HG02571 (cell line): ENCODE results near the gene AGPAT4.
"Not testable (repeated sequence)": the region's sequence is repeated elsewhere in the genome, so short reads cannot be mapped to it uniquely, and the experiment has no call there.

Experiments used
- ATAC-seq: cut with Tn5 transposase; IDR thresholded peaks from one replicate; pipeline ENCODE4 v1.9.1; 2021; ENCODE audit warnings: mild to moderate bottlenecking, moderate library complexity; ENCODE audit not compliant: unreplicated experiment

Gene AGPAT4, protein sequence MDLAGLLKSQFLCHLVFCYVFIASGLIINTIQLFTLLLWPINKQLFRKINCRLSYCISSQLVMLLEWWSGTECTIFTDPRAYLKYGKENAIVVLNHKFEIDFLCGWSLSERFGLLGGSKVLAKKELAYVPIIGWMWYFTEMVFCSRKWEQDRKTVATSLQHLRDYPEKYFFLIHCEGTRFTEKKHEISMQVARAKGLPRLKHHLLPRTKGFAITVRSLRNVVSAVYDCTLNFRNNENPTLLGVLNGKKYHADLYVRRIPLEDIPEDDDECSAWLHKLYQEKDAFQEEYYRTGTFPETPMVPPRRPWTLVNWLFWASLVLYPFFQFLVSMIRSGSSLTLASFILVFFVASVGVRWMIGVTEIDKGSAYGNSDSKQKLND

DNA sequence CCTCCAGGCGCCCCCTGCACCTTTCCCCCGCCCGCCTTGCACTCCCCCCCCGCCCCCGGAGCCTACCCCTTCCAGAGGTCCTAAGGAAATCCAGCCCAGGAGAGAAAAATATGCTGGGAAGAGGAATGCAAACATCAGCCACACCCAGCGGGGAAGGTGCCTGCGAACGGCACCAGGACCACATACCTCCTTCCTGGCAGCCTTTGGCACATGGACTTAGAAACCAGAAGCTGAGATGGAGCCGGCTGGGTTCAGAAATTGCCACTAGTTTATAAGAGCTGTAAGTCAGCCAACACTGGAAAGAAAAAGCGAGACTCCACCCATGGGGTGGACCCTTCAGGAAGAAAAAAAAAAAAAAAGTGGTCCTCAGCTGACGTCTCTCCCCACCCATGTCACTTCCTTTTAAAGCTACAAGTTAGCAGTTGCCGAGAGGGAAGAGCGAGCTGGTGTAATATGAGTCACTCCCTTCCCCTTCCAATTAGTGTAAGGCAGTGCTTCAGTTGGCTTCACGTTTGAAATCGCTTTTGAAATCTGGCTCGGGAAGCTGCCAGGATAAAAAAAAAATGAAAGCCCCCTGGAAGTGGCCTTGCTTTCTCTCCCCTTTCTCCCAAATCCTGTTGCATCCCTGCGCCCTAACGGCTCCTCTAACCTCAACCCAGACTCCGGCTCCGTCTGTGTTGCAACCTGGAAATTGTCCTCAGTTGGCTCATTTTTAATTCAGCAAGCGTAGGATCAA, at the start of gene AGPAT4:
Gene AGPAT4, minus strand, starts transcription at position 310 of the 736 bp plus-strand sequence. CDS start 41,848 bp downstream, outside the sequence.
- peak; percentile 98 for ATAC-seq

DNA sequence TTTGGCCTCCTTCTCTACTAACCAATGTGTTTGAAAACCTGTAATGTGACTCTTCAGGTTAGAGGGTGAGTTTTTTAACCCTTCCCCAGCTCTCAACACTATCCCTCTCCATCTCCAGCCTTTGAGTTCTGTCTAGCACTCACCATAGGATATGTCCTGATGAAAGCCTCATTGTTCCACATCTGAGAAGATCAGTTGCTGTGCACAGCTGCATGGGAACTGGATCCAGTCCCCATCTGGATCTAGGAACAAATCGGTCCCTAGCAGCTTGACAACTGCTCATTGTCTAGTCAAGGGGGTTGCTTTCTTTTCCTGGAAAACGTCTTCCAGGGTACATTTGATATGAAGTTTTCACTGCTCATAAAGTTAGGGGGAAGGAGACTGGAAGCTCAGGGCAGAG, 45.4 kb upstream of the AGPAT4 start:
- ATAC-seq = no peak

DNA sequence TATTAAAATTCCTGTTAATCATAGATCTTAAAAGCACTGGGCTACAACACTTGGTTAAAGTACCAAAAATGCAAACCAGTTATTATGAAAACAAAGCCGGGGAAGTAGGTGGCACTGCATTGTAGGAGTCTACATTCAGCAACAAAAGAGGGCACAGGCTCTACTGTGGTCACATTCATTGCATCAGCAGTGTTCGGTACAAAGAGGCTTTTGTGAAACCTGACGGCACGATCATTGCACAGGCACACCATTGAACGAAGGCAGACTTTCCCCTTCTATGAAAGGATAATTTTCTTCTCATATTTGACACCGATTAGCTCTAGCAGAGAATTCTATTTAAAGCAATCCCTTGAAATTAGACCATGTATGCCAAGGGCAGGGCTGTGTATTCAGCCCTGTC, 44.6 kb upstream of the AGPAT4 start:
- no peak for ATAC-seq

DNA sequence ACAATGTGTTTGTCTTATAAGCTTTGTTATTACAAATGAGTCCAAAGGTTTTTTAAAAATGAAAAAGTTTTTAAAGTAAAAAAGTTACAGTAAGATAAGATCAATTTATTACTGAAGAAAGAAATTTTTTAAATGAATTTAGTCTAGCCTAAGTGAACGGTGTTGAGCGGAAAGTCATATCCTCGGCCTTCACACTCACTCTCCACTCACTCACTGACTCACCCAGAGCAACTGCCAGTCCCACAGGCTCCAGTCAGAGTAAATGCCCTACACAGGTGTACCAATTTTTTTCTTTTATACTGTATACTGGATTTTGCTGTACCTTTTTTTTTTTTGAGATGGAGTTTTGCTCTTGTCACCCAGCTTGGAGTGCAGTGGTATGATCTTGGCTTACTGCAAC, 42.7 kb upstream of the AGPAT4 start:
- no peak for ATAC-seq

DNA sequence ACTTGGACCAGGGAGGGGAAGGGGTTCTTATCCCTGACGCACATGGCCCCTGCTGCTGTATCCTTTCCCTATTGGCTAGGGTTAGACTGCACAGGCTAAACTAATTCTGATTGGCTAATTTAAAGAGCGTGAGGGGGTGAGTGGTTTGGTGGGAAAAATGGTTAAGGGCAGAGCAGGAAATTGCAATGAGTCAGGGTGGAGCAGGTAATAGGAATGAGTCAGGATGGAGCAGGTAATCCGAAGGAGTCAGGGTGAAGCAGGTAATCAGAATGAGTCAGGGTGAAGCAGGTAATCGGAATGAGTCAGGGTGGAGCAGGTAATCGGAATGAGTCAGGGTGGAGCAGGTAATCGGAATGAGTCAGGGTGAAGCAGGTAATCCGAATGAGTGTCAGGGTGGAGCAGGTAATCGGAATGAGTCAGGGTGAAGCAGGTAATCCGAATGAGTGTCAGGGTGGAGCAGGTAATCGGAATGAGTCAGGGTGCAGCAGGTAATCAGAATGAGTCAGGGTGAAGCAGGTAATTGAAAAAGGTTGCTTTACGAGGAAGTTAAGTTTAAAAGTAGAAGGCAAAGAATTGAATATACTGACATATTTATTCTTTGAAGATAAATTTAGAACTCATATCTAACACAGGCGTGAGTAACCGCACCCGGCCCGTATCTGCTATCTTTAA, 41.5 kb upstream of the AGPAT4 start:
- ATAC-seq = not testable (repeated sequence)

DNA sequence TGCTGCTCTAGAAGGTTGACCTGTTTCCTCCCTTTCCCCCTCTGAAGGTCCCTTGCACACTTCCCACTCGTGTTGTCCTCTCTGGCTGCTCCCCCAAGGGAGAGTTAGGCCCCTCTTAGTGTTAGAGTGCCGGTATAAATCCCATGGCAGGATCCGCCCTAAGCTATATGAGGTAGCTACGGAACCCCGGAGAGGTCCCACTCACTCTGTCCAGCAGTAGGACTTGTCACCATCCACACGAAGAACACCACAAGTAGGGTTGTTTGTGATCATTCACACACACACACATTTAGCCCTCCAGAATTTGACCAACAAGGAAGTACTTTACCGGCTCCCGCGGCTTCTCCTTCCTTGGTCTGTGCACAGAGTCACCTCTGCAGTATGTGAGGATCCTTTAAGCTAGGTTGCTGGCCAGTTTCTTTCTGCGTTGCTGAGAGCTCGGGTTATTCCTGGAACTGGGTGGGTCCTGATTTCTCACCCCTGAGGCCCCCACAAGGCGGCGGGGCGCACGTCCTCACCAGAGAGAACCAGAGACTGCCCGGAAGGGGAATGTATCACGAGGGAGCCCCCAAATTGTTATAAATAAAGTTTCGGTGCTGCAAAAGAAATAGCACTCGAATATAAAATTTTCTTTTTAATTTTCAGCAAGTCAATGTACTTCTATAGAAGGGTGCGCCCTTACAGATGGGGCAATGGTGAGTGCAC, 40.8 kb upstream of the AGPAT4 start:
- ATAC-seq = not testable (repeated sequence)

DNA sequence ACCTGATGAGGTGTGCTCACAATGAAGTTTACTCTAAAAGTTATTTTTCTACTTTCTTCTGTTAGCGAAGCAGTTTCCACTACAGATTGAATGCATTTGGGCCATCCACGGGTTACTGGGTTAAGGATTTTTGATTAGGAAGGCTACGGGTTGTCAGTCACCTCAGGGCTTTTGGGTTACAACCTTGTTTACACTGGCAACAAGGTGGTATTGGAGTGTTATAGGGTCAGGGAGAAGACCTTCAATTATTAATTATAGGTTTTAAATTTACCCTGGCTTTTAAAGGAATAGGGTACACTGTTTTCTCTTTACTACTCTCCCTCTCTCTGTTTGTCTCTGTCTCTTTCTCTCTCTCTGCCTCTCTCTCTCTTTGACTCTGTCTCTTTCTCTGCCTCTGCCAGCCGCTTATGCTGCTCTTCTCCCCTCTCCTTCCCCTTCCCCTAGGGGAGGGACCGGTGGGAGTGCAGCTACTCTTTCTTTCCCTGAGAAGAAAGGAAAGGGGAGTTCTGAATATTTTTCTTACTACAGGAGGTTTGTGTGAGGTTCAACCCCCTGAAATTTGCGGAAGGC, 40.2 kb upstream of the AGPAT4 start:
- ATAC-seq = no peak

DNA sequence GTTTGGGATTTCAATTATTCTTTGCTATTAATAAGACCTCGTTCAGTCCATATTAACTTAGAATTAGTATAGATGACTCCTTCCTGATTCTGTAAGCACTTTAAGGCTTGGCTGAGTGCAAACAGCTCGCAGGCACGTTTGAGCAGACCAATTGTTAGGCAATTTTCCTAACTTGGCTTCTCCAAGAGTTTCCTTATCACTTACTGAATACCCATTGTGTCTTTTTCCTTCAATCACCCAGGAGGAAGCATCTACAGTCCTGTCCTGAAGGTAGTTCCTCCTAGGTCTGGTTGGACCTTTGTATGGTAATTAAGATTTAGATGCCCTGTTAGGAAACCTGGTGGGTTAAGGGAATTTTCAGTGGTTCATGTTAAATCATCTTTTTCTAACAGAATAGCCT, 39.6 kb upstream of the AGPAT4 start:
- not testable (repeated sequence) for ATAC-seq

DNA sequence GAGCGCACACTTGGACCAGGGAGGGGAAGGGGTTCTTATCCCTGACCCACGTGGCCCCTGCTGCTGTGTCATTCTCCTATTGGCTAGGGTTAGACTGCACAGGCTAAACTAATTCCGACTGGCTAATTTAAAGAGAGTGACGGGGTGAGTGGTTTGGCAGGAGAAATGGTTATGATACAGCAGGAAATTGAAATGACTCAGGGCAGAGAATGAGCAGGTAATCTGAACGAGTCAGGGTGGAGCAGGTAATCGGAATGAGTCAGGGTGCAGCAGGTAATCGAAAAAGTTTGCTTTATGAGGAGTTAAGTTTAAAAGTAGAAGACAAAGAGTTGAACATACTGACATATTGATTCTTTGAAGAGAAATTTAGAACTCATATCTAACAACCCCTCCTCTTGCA, 35.9 kb upstream of the AGPAT4 start:
- ATAC-seq = not testable (repeated sequence)

DNA sequence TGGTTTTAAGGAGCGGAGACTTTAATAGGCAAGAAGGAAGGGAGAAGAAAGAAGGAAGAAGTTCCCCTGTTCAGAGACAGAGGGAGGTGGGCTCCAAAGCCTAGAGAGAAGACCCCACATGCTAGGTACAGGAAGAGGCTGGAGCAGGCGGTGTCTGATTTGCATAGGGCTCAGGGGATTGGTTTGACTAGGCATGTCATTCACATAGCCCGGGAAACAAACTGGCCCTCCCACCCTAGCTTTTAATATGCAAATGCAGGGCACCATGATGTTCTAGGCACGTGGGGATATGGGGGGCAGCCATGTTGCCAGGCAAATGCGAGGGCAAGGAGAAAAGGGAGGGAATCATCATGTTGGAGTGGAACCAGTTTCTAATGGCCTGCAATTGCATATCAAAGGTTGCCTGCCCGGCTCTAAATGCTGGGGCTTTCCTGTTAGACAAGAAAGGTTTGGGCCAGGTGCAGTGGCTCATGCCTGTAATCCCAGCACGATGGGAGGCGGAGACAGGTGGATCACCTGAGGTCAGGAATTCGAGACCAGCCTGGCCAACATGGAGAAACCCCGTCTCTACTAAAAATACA, 34.3 kb upstream of the AGPAT4 start:
- no peak for ATAC-seq

DNA sequence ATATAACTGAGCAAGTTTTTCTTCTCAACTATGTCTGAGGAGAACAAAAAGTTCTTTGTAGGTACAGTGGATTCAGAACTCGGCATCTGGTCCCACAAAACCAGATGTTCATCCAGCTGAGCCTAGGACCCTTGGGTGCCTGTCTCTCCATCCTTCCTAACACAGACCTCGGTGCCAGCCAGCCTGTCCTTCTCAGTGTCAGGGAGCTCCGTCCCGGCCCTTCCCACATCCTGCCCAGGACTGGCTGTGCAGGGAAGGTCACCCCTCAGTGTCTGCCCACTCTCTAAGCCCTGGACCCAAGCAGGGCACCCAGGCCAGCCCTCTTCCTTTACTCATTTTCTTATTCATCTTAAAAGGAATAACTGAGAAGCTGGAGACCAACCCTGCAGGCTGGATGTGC, 32.0 kb upstream of the AGPAT4 start:
- ATAC-seq = no peak

DNA sequence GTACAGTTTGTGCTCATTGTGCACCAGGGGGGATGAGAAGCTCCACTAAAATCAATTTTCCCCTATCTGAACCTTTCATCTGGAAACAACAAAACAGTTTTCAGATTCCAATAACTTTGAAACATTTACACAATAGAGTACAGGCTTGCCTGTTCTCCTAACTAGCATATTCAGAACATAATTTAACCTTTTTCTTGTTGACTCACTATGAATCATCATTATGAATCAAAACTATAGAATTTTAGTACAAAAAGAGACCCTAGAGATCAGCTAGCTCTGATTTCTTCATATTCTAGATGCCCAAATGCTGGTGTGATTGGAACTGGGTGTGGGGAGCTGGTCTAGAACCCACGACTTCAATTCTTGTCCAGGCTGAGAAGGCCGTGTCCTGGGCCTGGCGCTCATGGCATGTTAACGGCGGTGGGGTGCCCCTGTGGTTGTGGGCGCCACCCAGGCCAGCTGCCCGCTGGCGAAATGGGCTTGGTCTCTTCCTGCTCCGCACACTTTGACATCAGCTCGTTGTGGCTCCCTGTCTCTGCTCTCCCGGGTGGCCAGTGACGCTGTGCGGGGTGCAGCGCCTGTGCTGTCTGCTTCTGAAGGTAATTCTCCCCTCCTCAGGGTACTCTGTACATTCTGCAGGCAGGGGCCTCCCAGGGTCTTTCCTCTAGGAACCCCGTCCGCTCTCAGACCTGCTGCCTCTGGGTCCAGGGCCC, 29.9 kb upstream of the AGPAT4 start:
- ATAC-seq = no peak

DNA sequence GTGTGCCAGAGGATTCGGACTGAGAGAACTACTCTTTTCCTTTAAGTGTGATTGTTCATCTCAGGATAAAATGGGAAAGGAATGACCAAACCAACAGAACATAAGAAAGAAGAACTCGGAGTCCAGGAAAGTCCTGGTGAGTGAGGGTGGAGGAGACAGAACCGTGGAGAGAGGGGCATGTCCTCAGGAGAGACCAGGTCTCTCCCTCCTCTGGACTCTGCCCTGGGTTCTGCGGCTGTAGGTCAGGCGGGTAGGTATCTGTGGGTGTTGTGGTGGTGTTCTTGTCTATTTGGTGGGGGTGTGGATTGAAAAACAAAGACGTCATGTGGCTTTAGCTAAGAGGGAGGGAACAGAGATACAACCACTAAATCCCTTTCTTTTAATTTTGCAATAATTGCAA, 29.1 kb upstream of the AGPAT4 start:
- no peak for ATAC-seq

DNA sequence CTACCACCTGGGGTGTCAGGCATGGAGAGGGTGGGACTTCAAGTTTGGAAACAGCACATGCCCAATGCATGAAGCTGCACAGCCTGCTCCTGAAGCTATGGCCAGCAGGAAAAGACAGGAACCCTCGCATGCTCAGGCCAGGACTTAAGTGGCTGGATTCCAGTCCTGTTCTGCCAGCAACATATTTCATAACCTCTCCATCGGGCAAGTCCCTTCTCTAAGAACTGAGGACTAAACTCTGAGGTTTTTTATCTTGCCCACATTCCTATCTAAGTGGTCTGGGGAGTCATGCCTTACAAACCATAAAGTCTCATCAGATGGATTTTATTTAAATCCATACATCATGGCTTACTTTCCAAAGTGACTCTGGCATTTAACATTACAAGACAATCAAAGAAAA, 27.5 kb upstream of the AGPAT4 start:
- ATAC-seq = no peak

DNA sequence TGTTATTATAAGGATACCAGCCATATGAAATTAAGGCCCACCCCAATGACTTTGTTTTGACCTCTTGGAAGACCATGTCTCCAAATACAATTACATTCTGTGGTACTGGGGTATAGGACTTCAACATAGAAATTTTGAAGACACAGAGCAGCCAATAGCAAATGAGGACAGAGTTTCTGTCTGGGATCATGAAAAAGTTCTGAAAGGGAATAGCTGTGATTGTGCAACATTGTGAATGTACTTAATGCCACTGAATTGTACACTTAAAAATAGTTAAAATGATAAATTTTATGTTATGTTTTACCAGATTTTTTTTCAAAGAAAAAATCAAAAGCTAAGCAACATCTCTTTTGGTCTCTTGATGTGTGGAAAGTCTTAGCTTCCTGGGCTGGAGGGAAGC, 27.0 kb upstream of the AGPAT4 start:
- no peak for ATAC-seq

DNA sequence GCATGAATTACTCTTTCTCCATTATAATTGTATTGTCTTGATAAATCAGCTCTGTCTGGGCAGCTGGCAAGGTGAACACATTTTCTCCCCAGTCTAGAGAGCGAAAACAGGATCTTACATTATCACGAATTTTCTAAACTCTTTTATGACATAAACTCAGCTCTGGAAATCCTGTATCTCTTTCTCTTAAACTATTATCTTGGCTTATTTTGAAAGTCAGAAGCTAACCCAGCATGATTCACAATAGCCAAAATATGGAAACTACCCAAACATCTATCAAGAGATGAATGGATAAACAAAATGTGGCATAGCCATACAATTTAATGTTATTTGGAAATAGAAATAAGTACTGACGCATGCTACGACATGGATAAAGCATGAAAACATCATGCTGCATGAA, 25.9 kb upstream of the AGPAT4 start:
- no peak for ATAC-seq

DNA sequence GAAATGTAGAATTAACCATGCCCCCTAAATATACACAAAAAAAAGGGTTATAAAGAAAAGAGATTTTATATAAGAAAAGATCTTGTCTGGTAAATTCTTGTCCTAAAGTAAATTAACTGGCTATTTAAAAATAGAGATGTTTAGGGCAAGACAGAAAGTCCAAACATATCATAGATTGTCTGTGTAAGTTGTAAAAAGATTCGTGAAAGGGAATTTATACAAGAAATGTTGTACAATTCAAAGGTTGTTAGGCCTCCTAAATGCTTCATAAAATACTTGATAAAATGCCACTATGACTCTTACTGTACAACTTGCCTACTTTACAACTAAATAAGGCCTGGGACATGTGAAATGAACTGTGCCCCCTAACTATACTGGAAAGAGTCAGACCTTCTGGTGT, 21.9 kb upstream of the AGPAT4 start:
- no peak for ATAC-seq

DNA sequence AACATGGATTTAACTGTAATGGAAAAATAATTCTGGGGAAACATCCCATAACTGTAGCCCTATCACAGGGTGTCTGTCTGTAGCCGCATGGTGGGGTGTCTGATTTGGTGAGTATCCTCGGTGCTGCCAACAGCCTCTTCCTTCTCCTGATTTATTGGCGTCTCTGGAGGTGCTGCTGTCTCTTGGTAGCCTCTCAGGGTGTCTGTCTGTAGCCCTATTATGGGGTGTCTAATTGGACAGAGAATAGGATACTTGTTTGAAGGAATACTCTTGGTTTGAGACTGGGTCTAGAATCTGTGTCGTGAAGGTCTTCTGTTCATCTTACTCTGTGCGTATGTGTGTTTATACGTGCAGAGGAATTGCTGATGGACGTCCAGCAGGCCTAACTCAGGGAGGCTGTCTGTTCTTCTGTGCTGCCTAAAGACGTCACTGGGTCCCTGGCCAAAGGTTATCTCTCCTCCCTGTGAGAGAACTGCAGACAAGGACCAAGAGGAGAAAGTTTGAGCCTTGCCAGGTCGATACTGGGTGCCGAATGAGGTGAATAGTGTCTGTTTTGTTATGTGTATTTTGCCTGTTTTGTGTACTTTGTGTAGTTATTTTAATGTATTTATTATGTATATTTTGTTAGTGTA, 18.9 kb upstream of the AGPAT4 start:
- no peak for ATAC-seq

DNA sequence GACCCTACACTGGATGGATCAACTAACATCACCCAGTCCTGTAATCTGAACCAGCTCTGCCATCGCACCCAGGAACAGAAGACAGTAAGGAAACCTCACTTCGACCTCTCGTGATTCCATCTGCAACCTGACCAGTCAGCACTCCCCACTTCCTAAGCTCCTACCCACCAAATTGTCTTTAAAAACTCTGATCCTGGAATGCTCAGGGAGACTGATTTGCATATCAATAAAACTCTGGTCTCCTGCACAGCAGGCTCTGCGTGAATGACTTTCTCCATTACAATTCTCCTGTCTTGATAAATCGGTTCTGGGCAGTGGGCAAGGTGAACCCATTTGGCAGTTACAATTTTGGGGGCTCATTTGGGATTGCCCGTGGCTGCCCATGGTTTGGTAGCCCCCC, 18.3 kb upstream of the AGPAT4 start:
- no peak for ATAC-seq
